GM19238 (cell line): ENCODE measurements around the gene BCL3.
A peak's percentile ranks its signal among the peaks of the same experiment; 100 is the strongest.

Source experiments
- DNase-seq: peaks from one replicate; pipeline ENCODE4 v3.0.0; 2011; ENCODE audit warnings: low spot score; ENCODE audit not compliant: insufficient read length

The BCL3 gene

GRCh38 chr19:44785271-44785670, 36.8 kb downstream of the BCL3 start:
- no peak for DNase-seq

- DNase-seq, result no peak
These were observed 37.5 kb downstream of the BCL3 start for GRCh38 chr19:44785993-44786392.

DNA sequence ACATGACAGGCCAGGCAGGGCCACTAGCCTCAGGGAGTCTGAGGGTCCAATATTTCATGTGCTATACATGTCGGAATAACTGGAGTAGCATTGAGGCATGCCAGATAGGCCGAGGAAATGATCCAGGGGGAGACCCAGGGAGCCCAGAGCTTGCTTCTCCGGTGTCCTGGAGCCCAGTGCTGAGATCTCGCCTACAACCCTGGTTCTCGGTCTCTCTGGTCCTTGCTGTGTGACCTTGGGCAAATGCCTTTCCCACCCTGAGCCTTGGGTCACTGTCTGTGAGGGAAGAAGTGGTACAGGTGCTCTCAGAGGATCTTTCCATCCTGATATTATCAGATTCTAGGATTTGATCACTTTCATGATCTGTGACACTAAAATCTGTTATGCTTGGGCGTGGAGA, 40.5 kb downstream of the BCL3 start:
- no peak for DNase-seq

DNA sequence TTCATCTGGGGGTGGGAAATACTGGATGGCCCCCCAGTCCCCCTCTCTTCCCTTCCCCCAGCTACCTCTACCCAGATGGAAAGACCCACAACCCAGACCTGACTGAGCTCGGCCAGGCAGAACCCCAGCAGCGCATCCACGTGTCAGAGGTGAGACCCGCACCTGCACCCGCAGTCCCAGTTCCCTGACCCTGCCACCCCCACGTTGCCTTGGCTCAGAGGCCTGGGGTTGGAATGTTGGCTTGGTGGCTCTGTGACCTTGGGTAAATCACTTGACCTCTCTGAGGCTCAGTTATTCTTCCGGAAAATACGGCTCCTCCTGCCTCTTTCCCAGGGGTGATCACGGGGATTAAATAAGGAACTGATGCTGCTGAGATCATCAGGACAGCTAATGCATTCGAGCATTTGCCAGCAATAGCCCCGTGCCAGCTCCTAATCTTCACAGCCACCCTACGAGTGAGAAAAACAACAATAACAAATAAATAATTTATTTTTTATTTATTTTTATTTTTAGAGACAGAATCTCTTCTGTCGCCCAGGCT, 41.5 kb downstream of the BCL3 start:
- DNase-seq, result no peak

DNA sequence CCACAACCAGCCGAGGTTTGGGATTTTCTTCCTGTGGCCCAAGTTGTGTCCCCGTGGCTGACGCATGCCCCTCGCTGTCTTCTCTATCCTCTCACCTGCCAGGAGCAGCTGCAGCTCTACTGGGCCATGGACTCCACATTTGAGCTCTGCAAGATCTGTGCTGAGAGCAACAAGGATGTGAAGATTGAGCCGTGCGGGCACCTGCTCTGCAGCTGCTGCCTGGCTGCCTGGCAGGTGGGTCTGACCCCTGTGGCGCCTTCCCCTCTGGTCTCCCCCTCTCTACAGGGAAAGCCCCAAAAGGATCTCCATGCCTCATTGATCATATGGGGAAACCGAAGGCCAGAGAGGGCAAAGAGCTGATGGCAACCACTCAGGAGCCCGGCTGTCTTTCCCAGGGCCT, 43.8 kb downstream of the BCL3 start:
- no peak for DNase-seq

GRCh38 chr19:44794610-44795009, 46.1 kb downstream of the BCL3 start:
- DNase-seq, result no peak

DNA sequence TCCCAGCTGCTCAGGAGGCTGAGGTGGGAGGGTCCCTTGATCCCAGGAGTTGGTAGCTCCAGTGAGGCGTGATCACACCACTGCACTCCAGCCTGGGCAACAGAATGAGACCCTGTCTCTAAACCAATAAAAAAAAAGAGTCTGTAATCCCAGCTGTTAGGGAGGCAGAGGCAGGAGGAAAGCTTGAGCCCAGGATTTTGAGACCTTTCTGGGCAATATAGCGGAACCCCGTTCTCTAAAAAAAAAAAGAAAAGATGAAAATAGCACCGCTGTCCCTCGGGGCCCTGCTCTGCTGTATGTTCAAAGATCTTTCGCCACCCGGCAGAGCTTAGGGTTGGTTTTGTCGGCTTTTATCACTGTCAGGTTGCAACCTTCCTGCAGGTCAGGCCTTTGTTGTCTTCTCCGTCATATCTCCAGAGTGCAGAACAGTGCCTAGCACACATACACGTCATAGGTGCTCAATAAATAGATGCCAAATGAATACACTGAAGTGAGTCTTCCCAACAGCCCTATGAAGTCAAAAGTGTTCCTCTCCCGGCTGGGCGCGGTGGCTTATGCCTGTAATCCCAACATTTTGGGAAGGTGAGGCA, 47.0 kb downstream of the BCL3 start:
- DNase-seq, result no peak

GRCh38 chr19:44796701-44797115, 48.2 kb downstream of the BCL3 start:
- DNase-seq, result no peak

GRCh38 chr19:44799627-44800346, 51.3 kb downstream of the BCL3 start:
- no peak for DNase-seq

GRCh38 chr19:44800461-44800860, 52.0 kb downstream of the BCL3 start:
- DNase-seq, result peak; percentile 94

DNA sequence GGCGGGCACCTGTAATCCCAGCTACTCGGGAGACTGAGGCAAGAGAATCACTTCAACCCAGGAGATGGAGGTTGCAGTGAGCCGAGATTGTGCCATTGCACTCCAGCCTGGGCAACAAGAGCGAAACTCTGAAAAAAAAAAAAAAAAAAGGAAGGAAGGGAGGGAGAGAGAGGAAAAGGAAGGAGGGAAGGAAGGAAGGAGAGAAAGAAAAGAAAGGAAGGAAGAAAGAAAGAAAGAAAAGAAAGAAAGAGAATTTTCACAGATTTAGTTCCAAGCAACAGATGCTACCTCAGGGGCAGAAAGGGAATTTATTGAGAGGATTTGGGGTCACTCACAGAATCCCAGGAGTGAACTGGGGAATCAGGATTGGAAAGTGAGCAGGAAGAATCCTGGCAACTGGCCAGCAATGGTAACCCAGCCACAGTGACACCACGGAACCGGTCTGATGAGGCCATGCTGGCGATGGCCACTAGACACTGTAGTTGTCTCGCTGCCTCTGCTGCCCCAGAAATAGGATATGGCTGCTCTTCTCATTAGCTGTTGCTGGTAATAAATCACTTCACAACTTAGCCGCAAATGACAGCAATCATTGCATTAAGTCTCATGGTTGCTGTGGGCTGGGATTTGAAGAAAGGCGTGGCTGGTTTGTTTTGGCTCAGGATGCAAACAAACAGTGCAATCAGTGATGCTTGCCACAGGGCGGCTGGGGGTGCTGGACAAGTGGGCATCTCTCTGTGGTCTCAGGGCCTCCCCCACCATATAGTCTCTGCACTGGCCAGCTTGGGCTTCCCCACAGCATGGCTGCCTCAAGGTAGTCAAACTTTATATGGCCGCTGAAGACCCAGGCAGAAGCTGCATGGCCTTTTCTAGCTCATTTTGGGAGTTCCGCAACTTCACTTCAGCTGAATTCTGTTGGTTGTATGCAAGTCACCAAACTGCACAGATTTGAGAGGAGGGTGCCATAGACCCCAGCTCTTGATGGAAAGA, 55.2 kb downstream of the BCL3 start:
- DNase-seq, result no peak

GRCh38 chr19:44806291-44806690, 57.8 kb downstream of the BCL3 start:
- DNase-seq, result no peak

DNA sequence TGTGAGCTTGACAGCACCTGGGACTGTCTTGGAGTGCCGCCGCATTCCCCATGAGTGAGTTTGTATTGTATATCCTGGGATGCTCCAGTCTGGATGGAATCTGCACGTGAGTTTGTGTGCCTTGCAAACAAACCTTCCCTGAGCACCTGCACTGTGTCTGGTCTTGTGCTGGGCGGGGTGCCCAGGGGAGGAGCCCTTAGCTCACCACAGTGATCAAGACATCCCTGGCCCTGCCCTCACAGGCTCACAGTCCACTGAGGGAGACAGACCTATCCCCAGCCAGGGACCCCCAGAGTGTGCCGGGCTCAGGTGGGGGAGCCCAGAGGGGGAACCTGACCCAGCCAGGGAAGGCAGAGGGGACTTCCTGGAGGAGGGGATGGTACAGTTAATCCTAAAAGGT, 58.7 kb downstream of the BCL3 start:
- DNase-seq, result no peak

GRCh38 chr19:44807652-44808462, 59.3 kb downstream of the BCL3 start:
- no peak for DNase-seq

- no peak for DNase-seq
These were observed 60.2 kb downstream of the BCL3 start, which contains the start of gene BCAM for GRCh38 chr19:44808463-44809371. TSS of gene BCAM (plus strand) at chr19:44809103. CDS start at chr19:44809125, 22 bp downstream.
